ENCODE results near the gene PNPLA8. TPM values are rescaled to one million over a fixed set of nuclear protein-coding genes. Genes with fewer than 3 reads are reported as not detected.

Gene PNPLA8
- total RNA-seq, 1 donor from 2014 or later: 17.1 TPM

- H3K27ac Mint-ChIP-seq: peak overlapping the region; percentile 24
- peaks cover under 1% of the 10 kb centered on the region for H3K36me3 Mint-ChIP-seq (ENCODE audit: insufficient read depth)
- peaks cover 1% of the 10 kb centered on the region for H3K9me3 Mint-ChIP-seq (ENCODE audit: low read depth)
- DNase-seq (ENCODE audit: low spot score, unreplicated experiment): no peak
- H3K4me3 Mint-ChIP-seq (ENCODE audit: low read depth): no peak overlapping the region
- TF ChIP-seq CTCF (IDR thresholded peaks at IDR 0.05; ENCODE audit: unreplicated experiment): no peak
- no peaks in the 10 kb centered on the region for H3K27me3 Mint-ChIP-seq
- H3K4me1 Mint-ChIP-seq (ENCODE audit: low read depth): peaks cover 1% of the 10 kb centered on the region
Measured at GRCh38 chr7:108440613-108441012, 85.3 kb downstream of the PNPLA8 start.

GRCh38 chr7:108436906-108437305 is 89.0 kb downstream of the PNPLA8 start:
- Mint-ChIP-seq H3K9me3 (ENCODE audit: low read depth) (peaks cover 9% of the 10 kb centered on the region), H3K27ac (no peak overlapping the region), H3K27me3 (no peaks in the 10 kb centered on the region), H3K4me1 (ENCODE audit: low read depth) (peaks cover 24% of the 10 kb centered on the region), H3K36me3 (ENCODE audit: insufficient read depth) (peaks cover 6% of the 10 kb centered on the region), H3K4me3 (ENCODE audit: low read depth) (no peak overlapping the region)
- TF ChIP-seq CTCF (IDR thresholded peaks at IDR 0.05; ENCODE audit: unreplicated experiment): no peak
- no peak for DNase-seq (ENCODE audit: low spot score, unreplicated experiment)

DNA sequence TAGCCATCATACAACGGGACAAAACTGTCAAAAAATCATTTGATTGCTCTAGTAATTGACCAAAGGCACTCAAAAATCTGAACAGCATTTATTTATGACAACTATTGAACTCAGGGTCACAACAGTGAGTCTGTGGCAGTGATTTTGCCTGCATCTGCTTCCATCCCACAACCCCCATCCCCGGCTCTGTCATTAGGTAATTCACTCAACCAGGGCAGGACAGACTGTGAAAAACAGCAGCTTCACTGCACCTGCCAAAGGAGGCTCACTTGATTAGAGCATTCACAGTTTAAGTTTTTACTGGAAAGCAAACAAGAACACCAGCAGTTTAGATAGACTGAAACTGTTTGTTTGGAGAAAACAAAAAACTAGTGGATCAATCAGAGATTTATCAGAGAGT is 91.9 kb downstream of the PNPLA8 start:
- TF ChIP-seq CTCF (IDR thresholded peaks at IDR 0.05; ENCODE audit: unreplicated experiment): no peak
- no peak for DNase-seq (ENCODE audit: low spot score, unreplicated experiment)
- Mint-ChIP-seq H3K27ac (peak overlapping the region; percentile 92), H3K27me3 (no peaks in the 10 kb centered on the region), H3K4me1 (ENCODE audit: low read depth) (peaks cover 35% of the 10 kb centered on the region), H3K4me3 (ENCODE audit: low read depth) (no peak overlapping the region), H3K36me3 (ENCODE audit: insufficient read depth) (peaks cover 6% of the 10 kb centered on the region), H3K9me3 (ENCODE audit: low read depth) (peaks cover 9% of the 10 kb centered on the region)

DNA sequence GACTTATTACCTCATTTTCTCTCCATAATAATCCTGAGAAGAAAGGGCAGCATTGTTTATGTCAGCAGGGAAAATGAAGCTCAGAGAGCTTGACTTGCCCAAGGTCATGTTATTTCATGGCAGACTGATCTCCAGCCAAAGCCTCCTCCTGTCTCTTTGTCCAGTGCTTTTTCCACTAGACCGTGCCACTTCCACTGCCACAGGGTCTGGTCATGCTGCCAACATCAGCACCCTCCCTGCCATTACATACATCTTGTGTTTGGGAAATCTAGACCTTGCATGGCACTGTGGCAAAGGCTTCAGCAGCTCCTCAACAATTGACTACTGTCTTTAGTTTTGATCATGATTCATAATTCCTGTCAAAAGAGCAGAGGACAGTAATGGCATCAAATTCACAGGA is 94.8 kb downstream of the PNPLA8 start:
- no peak for TF ChIP-seq CTCF (IDR thresholded peaks at IDR 0.05; ENCODE audit: unreplicated experiment)
- DNase-seq (ENCODE audit: low spot score, unreplicated experiment): no peak
- Mint-ChIP-seq H3K27me3 (no peaks in the 10 kb centered on the region), H3K4me1 (ENCODE audit: low read depth) (peaks cover 44% of the 10 kb centered on the region), H3K27ac (no peak overlapping the region), H3K4me3 (ENCODE audit: low read depth) (no peak overlapping the region), H3K9me3 (ENCODE audit: low read depth) (peaks cover 9% of the 10 kb centered on the region), H3K36me3 (ENCODE audit: insufficient read depth) (peaks cover 6% of the 10 kb centered on the region)

DNA sequence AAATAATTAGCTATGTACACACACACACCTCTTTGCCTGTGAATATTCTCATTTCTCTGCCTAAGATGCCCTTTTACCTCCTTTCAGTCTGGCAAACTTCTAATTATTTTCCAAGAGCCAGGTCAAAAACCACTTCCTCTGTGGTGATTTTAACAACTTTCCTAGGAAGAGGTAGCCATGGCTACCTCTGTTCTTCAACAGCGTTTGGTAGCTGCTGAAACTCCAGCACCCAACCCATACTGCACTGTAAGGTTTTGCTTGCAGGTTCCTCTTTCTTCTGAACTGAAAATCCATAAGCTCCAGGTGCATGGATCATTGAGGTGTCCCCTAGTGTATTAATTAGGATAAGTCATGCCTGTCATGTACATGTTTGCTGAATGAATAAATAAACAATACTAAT is 95.3 kb downstream of the PNPLA8 start:
- peaks cover 44% of the 10 kb centered on the region for H3K4me1 Mint-ChIP-seq (ENCODE audit: low read depth)
- no peak overlapping the region for H3K27ac Mint-ChIP-seq
- H3K36me3 Mint-ChIP-seq (ENCODE audit: insufficient read depth): peaks cover 6% of the 10 kb centered on the region
- DNase-seq (ENCODE audit: low spot score, unreplicated experiment): no peak
- peaks cover 9% of the 10 kb centered on the region for H3K9me3 Mint-ChIP-seq (ENCODE audit: low read depth)
- no peak for TF ChIP-seq CTCF (IDR thresholded peaks at IDR 0.05; ENCODE audit: unreplicated experiment)
- H3K27me3 Mint-ChIP-seq: no peaks in the 10 kb centered on the region
- H3K4me3 Mint-ChIP-seq (ENCODE audit: low read depth): no peak overlapping the region

Data from progenitor cell of endocrine pancreas (in vitro differentiated cells).